K562 (cell line): Measurements from ENCODE around the gene JUN. TPM values are rescaled to one million over a fixed set of nuclear protein-coding genes. Genes with fewer than 3 reads are reported as not detected.

Source experiments
- ASH1L ChIP-seq: fragments of 450-650 bp; IDR thresholded peaks from 2 replicates; pipeline ENCODE4 v1.6.1; 2018; ENCODE audit warnings: borderline replicate concordance, mild to moderate bottlenecking, low read depth; ENCODE audit not compliant: partially characterized antibody
- CC2D1A ChIP-seq: fragments of 450-650 bp; IDR thresholded peaks from 2 replicates; pipeline ENCODE4 v1.6.1; 2017; ENCODE audit warnings: mild to moderate bottlenecking
- CCNT2 ChIP-seq: IDR thresholded peaks from 2 replicates; pipeline ENCODE4 v1.6.1; 2011; ENCODE audit warnings: borderline replicate concordance, low read depth, mild to moderate bottlenecking, moderate library complexity, mixed read lengths, low read length; ENCODE audit not compliant: insufficient read length; ENCODE audit errors: extremely low read depth
- ETV6 ChIP-seq, 3 experiments: fragments of 150-350 bp in 1 of 3; sonication (generic) in 1 of 3; formaldehyde crosslinking in 1 of 3; IDR thresholded peaks; 2 replicates each; pipeline versions ENCODE4 v1.6.1 to v1.8.0; 2014 to 2022; ENCODE audit warnings: borderline replicate concordance in 2 of 3, low read depth in 2 of 3, antibody characterized with exemption in 1 of 3, low read length in 1 of 3, mild to moderate bottlenecking in 1 of 3, missing genetic modification reagents in 1 of 3
- HDGF ChIP-seq: fragments of 450-650 bp; IDR thresholded peaks from 2 replicates; pipeline ENCODE4 v1.6.1; 2016
- MEF2A ChIP-seq: IDR thresholded peaks from 2 replicates; pipeline ENCODE4 v1.6.1; 2011; ENCODE audit warnings: low read depth, mild to moderate bottlenecking, low read length, moderate library complexity; ENCODE audit not compliant: control insufficient read depth
- MTA3 ChIP-seq: fragments of 450-650 bp; formaldehyde crosslinking; IDR thresholded peaks from 2 replicates; pipeline ENCODE4 v1.6.1; 2017; ENCODE audit warnings: mild to moderate bottlenecking, borderline replicate concordance
- NFXL1 ChIP-seq: fragments of 450-650 bp; formaldehyde crosslinking; IDR thresholded peaks from 2 replicates; pipeline ENCODE4 v1.4.0; 2021; ENCODE audit warnings: mild to moderate bottlenecking
- POLR3G ChIP-seq: IDR thresholded peaks from 2 replicates; pipeline ENCODE4 v1.6.1; 2011; ENCODE audit not compliant: insufficient read length, insufficient replicate concordance; ENCODE audit errors: extremely low read depth
- SRSF3 ChIP-seq: fragments of 200-400 bp; formaldehyde crosslinking; IDR thresholded peaks from 2 replicates; pipeline ENCODE4 v1.6.1; 2016; ENCODE audit warnings: mild to moderate bottlenecking, low read length, moderate library complexity; ENCODE audit not compliant: insufficient read depth
- YY1 ChIP-seq, 3 experiments: IDR thresholded peaks; 2 replicates each; pipeline ENCODE4 v1.6.1; 2011; ENCODE audit warnings: low read length in 2 of 3, mild to moderate bottlenecking in 2 of 3, moderate library complexity in 2 of 3, borderline replicate concordance in 1 of 3, control low read depth in 1 of 3, low read depth in 1 of 3; ENCODE audit not compliant: insufficient read depth in 3 of 3, insufficient replicate concordance in 2 of 3, control insufficient read depth in 1 of 3, insufficient read length in 1 of 3; ENCODE audit errors: extremely low read depth in 1 of 3
- ZNF507 ChIP-seq: conservative IDR thresholded peaks from 2 replicates; pipeline ENCODE4 v1.6.1; 2017; ENCODE audit warnings: missing genetic modification characterization, missing compliant biosample characterization
- ZNF561 ChIP-seq: fragments of 450-650 bp; formaldehyde crosslinking; conservative IDR thresholded peaks from 2 replicates; pipeline ENCODE4 v1.4.0; 2020; ENCODE audit warnings: mild to moderate bottlenecking, moderate library complexity
- polyA plus RNA-seq, 8 experiments: library from polyadenylated mRNA; depleted of rRNA in 4 of 8; stranded (reverse) in 5 of 8; unstranded in 3 of 8; fragments of >200 nt; fragmentation: Nextera tagmentation in 2 of 8; fragmentation: Illumina TruSeq in 1 of 8; extraction: Ambion mirVana in 2 of 8; extraction: Trizol in 1 of 8; gene quantifications; 2 replicates each; pipeline versions ENCODE4 v1.2.1 to v1.2.3, GENCODE V29; 2011 to 2014; ENCODE audit warnings: inconsistent platforms in 1 of 8, missing spikeins in 1 of 8
- total RNA-seq, 7 experiments: library from RNA; depleted of rRNA in 6 of 7; stranded (reverse); fragments of >200 nt in 6 of 7; fragmentation: Illumina TruSeq in 2 of 7; extraction: Trizol in 2 of 7; gene quantifications; 2 replicates each; pipeline versions ENCODE4 v1.2.1 to v1.2.3, GENCODE V29; 2011 to 2021; ENCODE audit warnings: low replicate concordance in 1 of 7
- TF ChIP-seq, protein P1 (sequence below), 2 experiments: fragments of 450-650 bp; IDR thresholded peaks; 2 replicates each; pipeline ENCODE4 v1.6.1; 2018; ENCODE audit warnings: mild to moderate bottlenecking in 2 of 2, low read depth in 1 of 2; ENCODE audit not compliant: partially characterized antibody in 2 of 2
- TF ChIP-seq, protein P2 (sequence below): sonication (generic); formaldehyde crosslinking; IDR thresholded peaks from 2 replicates; pipeline ENCODE4 v1.8.0; 2022; ENCODE audit warnings: mild to moderate bottlenecking, missing genetic modification reagents
- TF ChIP-seq, protein P3 (sequence below): fragments of 200-800 bp; sonication (Bioruptor generic); IDR thresholded peaks from 2 replicates; pipeline ENCODE4 v1.6.1; 2017; ENCODE audit warnings: missing genetic modification characterization, missing compliant biosample characterization
- TF ChIP-seq, protein P4 (sequence below): fragments of 450-650 bp; IDR thresholded peaks from 2 replicates; pipeline ENCODE4 v1.6.1; 2016; ENCODE audit warnings: antibody characterized with exemption

Gene JUN
- total and polyA plus RNA-seq, 9 of the 15 experiments (the other 6 are each of a cell fraction or from before 2014, with no cell fraction given): 0.32 to 23.4 (median 4.0) TPM

DNA sequence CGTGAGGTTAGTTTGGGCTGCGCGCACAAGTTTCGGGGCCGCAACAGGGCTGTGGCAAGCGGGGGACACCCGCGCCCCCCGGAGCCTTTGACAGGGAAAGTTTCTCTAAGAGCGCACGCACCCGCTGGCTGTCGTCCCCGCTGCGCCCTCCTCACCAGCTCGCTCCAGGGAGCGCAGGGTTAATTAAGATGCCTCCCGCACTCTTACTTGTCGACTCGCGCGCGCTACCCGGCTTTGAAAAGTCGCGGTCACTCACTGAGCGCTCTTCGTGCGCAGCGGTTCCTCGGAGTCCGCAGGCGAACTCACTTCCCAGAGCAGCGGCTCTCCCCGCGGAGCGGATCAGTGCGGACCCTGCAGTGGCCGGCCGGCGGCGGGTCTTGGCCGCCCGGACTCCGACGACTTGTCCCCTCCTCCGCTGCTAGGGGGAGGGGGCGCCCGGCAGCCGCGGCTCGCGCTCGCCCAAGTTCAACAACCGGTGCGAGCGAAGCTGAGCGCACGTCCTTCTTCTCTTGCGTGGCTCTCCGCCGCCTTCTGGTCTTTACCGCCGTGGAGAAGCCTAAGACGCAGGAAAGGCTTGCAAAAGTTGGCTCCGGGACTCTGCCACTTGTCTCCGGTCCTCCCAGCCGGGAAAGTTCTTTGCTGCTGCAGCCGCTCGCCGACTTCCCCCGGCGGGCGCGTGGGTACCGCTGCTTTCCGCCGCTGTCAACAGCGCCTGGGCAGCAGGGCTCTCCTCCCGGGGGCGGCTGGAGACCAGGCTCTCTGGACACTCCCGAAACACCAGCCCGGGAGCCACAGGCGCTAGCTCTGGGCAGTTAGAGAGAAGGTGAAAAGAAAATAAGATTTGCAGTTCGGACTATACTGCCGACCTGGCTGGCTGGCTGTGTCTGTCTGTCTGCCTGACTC, 506 bp downstream of the JUN start (continued):
- TF ChIP-seq CCNT2 (no peak), YY1 (IDR thresholded peaks at IDR 0.05; ENCODE audit: borderline replicate concordance in 1 of 3, control insufficient read depth in 1 of 3, extremely low read depth in 1 of 3, insufficient read depth in 3 of 3, insufficient read length in 1 of 3, insufficient replicate concordance in 2 of 3, low read depth in 1 of 3, low read length in 2 of 3) (peak in 1 of 3 experiments; percentile 10), SRSF3 (no peak), ETV6 (IDR thresholded peaks at IDR 0.05; ENCODE audit: borderline replicate concordance in 1 of 2, low read depth in 2 of 2, low read length in 1 of 2) (no peak), ETV6 (CRISPR knock-in tag; IDR thresholded peaks at IDR 0.05; ENCODE audit: borderline replicate concordance) (0 out of 2 replicates have a peak, but pooled peaks have one; percentile 73), ZNF561 (CRISPR knock-in tag) (no peak), NFXL1 (CRISPR knock-in tag) (0 out of 2 replicates have a peak, but pooled peaks have one; percentile 54), POLR3G (no peak), ASH1L (no peak), HDGF (no peak), MEF2A (no peak), ZNF507 (tag) (no peak), MTA3 (no peak), CC2D1A (no peak)
- TF ChIP-seq, protein P1, sequence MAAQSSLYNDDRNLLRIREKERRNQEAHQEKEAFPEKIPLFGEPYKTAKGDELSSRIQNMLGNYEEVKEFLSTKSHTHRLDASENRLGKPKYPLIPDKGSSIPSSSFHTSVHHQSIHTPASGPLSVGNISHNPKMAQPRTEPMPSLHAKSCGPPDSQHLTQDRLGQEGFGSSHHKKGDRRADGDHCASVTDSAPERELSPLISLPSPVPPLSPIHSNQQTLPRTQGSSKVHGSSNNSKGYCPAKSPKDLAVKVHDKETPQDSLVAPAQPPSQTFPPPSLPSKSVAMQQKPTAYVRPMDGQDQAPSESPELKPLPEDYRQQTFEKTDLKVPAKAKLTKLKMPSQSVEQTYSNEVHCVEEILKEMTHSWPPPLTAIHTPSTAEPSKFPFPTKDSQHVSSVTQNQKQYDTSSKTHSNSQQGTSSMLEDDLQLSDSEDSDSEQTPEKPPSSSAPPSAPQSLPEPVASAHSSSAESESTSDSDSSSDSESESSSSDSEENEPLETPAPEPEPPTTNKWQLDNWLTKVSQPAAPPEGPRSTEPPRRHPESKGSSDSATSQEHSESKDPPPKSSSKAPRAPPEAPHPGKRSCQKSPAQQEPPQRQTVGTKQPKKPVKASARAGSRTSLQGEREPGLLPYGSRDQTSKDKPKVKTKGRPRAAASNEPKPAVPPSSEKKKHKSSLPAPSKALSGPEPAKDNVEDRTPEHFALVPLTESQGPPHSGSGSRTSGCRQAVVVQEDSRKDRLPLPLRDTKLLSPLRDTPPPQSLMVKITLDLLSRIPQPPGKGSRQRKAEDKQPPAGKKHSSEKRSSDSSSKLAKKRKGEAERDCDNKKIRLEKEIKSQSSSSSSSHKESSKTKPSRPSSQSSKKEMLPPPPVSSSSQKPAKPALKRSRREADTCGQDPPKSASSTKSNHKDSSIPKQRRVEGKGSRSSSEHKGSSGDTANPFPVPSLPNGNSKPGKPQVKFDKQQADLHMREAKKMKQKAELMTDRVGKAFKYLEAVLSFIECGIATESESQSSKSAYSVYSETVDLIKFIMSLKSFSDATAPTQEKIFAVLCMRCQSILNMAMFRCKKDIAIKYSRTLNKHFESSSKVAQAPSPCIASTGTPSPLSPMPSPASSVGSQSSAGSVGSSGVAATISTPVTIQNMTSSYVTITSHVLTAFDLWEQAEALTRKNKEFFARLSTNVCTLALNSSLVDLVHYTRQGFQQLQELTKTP (IDR thresholded peaks at IDR 0.05; ENCODE audit: low read depth in 1 of 2, partially characterized antibody in 2 of 2): peak in 1 of 2 experiments; percentile 86
- TF ChIP-seq, protein P2, sequence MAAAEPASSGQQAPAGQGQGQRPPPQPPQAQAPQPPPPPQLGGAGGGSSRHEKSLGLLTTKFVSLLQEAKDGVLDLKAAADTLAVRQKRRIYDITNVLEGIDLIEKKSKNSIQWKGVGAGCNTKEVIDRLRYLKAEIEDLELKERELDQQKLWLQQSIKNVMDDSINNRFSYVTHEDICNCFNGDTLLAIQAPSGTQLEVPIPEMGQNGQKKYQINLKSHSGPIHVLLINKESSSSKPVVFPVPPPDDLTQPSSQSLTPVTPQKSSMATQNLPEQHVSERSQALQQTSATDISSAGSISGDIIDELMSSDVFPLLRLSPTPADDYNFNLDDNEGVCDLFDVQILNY: no peak
- TF ChIP-seq, protein P3, sequence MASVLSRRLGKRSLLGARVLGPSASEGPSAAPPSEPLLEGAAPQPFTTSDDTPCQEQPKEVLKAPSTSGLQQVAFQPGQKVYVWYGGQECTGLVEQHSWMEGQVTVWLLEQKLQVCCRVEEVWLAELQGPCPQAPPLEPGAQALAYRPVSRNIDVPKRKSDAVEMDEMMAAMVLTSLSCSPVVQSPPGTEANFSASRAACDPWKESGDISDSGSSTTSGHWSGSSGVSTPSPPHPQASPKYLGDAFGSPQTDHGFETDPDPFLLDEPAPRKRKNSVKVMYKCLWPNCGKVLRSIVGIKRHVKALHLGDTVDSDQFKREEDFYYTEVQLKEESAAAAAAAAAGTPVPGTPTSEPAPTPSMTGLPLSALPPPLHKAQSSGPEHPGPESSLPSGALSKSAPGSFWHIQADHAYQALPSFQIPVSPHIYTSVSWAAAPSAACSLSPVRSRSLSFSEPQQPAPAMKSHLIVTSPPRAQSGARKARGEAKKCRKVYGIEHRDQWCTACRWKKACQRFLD (CRISPR knock-in tag): peak; percentile 85; the same call in 1 of the 2 replicates
- TF ChIP-seq, protein P4, sequence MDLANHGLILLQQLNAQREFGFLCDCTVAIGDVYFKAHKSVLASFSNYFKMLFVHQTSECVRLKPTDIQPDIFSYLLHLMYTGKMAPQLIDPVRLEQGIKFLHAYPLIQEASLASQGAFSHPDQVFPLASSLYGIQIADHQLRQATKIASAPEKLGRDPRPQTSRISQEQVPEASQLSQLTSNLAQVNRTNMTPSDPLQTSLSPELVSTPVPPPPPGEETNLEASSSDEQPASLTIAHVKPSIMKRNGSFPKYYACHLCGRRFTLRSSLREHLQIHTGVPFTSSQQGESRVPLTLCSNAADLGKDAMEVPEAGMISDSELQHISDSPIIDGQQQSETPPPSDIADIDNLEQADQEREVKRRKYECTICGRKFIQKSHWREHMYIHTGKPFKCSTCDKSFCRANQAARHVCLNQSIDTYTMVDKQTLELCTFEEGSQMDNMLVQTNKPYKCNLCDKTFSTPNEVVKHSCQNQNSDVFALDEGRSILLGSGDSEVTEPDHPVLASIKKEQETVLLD: no peak
